ENCODE measurements around the gene TAS2R30.
"Not testable (repeated sequence)": the region's sequence is repeated elsewhere in the genome, so short reads cannot be mapped to it uniquely, and the experiment has no call there.

DNA sequence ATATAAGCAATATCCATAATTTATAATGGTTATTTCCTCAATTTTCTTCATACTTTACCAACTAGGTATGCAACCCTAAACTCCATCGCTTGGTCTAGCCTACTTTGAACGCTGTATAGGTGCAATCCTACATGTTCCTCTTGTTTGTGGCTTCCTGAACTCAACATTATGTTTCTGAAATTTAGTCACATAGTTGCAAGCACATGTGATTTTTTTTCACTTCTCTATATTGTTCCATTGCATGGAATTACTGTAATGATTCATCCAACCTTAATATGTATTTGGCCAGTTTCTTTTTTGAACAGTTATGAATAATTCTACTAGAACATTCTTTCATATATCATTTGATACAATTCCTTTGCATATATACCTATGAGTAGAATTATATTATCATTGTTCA, 39.5 kb downstream of the TAS2R30 start:
- TF ChIP-seq, protein P1, sequence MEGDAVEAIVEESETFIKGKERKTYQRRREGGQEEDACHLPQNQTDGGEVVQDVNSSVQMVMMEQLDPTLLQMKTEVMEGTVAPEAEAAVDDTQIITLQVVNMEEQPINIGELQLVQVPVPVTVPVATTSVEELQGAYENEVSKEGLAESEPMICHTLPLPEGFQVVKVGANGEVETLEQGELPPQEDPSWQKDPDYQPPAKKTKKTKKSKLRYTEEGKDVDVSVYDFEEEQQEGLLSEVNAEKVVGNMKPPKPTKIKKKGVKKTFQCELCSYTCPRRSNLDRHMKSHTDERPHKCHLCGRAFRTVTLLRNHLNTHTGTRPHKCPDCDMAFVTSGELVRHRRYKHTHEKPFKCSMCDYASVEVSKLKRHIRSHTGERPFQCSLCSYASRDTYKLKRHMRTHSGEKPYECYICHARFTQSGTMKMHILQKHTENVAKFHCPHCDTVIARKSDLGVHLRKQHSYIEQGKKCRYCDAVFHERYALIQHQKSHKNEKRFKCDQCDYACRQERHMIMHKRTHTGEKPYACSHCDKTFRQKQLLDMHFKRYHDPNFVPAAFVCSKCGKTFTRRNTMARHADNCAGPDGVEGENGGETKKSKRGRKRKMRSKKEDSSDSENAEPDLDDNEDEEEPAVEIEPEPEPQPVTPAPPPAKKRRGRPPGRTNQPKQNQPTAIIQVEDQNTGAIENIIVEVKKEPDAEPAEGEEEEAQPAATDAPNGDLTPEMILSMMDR (conservative IDR thresholded peaks at IDR 0.05 in 1 of 2, IDR thresholded peaks at IDR 0.05 in 1 of 2; ENCODE audit: low read depth in 1 of 2, low read length in 2 of 2): not testable (repeated sequence)
- not testable (repeated sequence) for TF ChIP-seq EZH2 (IDR thresholded peaks at IDR 0.05; ENCODE audit: low read length, missing control alignments)
